GM21526 (cell line): Measurements from ENCODE around the gene RBFOX1.
"Not testable (repeated sequence)": the region's sequence is repeated elsewhere in the genome, so short reads cannot be mapped to it uniquely, and the experiment has no call there.

Experiments
- ATAC-seq: cut with Tn5 transposase; IDR thresholded peaks from one replicate; pipeline ENCODE4 v1.9.1; 2021; ENCODE audit warnings: moderate library complexity; ENCODE audit not compliant: unreplicated experiment, low FRiP score

RBFOX1 gene

GRCh38 chr16:7443648-7444365, 111.2 kb downstream of the RBFOX1 start:
- ATAC-seq = no peak

- no peak for ATAC-seq
Measured at GRCh38 chr16:7449306-7449705, 116.7 kb downstream of the RBFOX1 start.

GRCh38 chr16:7449808-7450207, 117.2 kb downstream of the RBFOX1 start:
- no peak for ATAC-seq

GRCh38 chr16:7450440-7450839, 117.8 kb downstream of the RBFOX1 start:
- no peak for ATAC-seq

- no peak for ATAC-seq
Measured at GRCh38 chr16:7452090-7452489, 119.4 kb downstream of the RBFOX1 start.

GRCh38 chr16:7456211-7456610, 123.6 kb downstream of the RBFOX1 start:
- no peak for ATAC-seq

- ATAC-seq = no peak
Measured at GRCh38 chr16:7458144-7458543, 125.5 kb downstream of the RBFOX1 start.

GRCh38 chr16:7470344-7470743, 137.7 kb downstream of the RBFOX1 start:
- ATAC-seq = no peak

- no peak for ATAC-seq
Measured at GRCh38 chr16:7471268-7471667, 138.6 kb downstream of the RBFOX1 start.

- no peak for ATAC-seq
Measured at GRCh38 chr16:7482032-7482431, 149.4 kb downstream of the RBFOX1 start.

- no peak for ATAC-seq
Measured at GRCh38 chr16:7482596-7483290, 150.1 kb downstream of the RBFOX1 start.

GRCh38 chr16:7487574-7488323, 155.1 kb downstream of the RBFOX1 start:
- ATAC-seq = no peak

GRCh38 chr16:7492122-7492521, 159.5 kb downstream of the RBFOX1 start:
- no peak for ATAC-seq

GRCh38 chr16:7493133-7493532, 160.5 kb downstream of the RBFOX1 start:
- ATAC-seq = no peak

GRCh38 chr16:7497691-7498090, 165.0 kb downstream of the RBFOX1 start:
- no peak for ATAC-seq

GRCh38 chr16:7501868-7502267, 169.2 kb downstream of the RBFOX1 start:
- no peak for ATAC-seq

- not testable (repeated sequence) for ATAC-seq
Measured at GRCh38 chr16:7502591-7503157, 170.0 kb downstream of the RBFOX1 start.

GRCh38 chr16:7503666-7504065, 171.0 kb downstream of the RBFOX1 start:
- no peak for ATAC-seq

- ATAC-seq = no peak
Measured at GRCh38 chr16:7504844-7505243, 172.2 kb downstream of the RBFOX1 start.

GRCh38 chr16:7505495-7505894, 172.8 kb downstream of the RBFOX1 start:
- no peak for ATAC-seq

GRCh38 chr16:7506363-7506762, 173.7 kb downstream of the RBFOX1 start:
- no peak for ATAC-seq
